Stomach (tissue), 9 donors: ENCODE data around the gene PROM2. TPM values are rescaled to one million over a fixed set of nuclear protein-coding genes. Genes with fewer than 3 reads are reported as not detected.

Experiments
- DNase-seq, 2 donors: peaks; one replicate each; pipeline versions ENCODE4 v3.0.0 to v3.0.0-alpha.2; 2013 to 2019
- H3K27ac ChIP-seq, 5 donors: fragments of 200-600 bp in 4 of 5; sonication (generic) in 4 of 5; one replicate each; pipeline ENCODE4 v1.5.1; 2013 to 2019; ENCODE audit warnings: mild to moderate bottlenecking in 1 of 5, moderate library complexity in 1 of 5
- H3K27me3 ChIP-seq, 3 donors: fragments of 200-600 bp; sonication (generic); one replicate each; pipeline ENCODE4 v1.5.1; 2017 to 2019; ENCODE audit warnings: mixed run types in 1 of 3
- H3K36me3 ChIP-seq, 4 donors: fragments of 200-600 bp; sonication (generic); 1 replicate in 3 of 4; 2 replicates in 1 of 4; pipeline ENCODE4 v1.5.1; 2016 to 2019
- H3K4me1 ChIP-seq, 4 donors: fragments of 200-600 bp; sonication (generic); one replicate each; pipeline ENCODE4 v1.5.1; 2016 to 2019
- H3K4me3 ChIP-seq, 4 donors: fragments of 200-600 bp; sonication (generic) in 3 of 4; one replicate each; pipeline ENCODE4 v1.5.1; 2016 to 2019; ENCODE audit warnings: mild to moderate bottlenecking in 1 of 4
- H3K9me3 ChIP-seq, 4 donors: fragments of 200-600 bp; sonication (generic); one replicate each; pipeline ENCODE4 v1.5.1; 2016 to 2019
- EP300 ChIP-seq: sonication (generic); formaldehyde crosslinking; IDR thresholded peaks from one replicate; pipeline ENCODE4 v1.6.1; 2017; ENCODE audit warnings: antibody characterized with exemption
- POLR2A ChIP-seq, 4 donors: fragments of 450-650 bp; IDR thresholded peaks; one replicate each; pipeline ENCODE4 v1.6.1; 2016; ENCODE audit warnings: antibody characterized with exemption in 4 of 4, control low read depth in 2 of 4, mild to moderate bottlenecking in 1 of 4, moderate library complexity in 1 of 4
- POLR2AphosphoS5 ChIP-seq, 3 donors: sonication (generic); formaldehyde crosslinking; IDR thresholded peaks; one replicate each; pipeline ENCODE4 v1.6.1; 2016; ENCODE audit warnings: antibody characterized with exemption in 3 of 3
- WGBS, 5 donors: extraction: QIAGEN DNeasy Blood & Tissue Kit in 3 of 5; methylation state at CpG; one replicate each; pipeline versions ENCODE4 v1.1.5 to v1.1.7; 2013 to 2018; 5-methylcytosine and 5-hydroxymethylcytosine counted together
- intact Hi-C: fragments of 100-400 bp; cut with DNase I; formaldehyde crosslinking; loops from one replicate; pipeline ENCODE4 v1.15.1; 2023; ENCODE audit warnings: low total_unique reads
- polyA plus RNA-seq, 3 donors: library from polyadenylated mRNA; stranded (reverse); fragments of 200-250 nt; gene quantifications; one replicate each; pipeline ENCODE4 v1.2.3, GENCODE V29; 2013
- total RNA-seq, 5 donors: library from RNA; depleted of rRNA; stranded (reverse); fragments of >200 nt; gene quantifications; one replicate each; pipeline versions ENCODE4 v1.1.0 to v1.2.3, GENCODE V29; 2014 to 2016
- TF ChIP-seq, protein P1 (sequence below), 7 experiments: fragments of 450-650 bp in 4 of 7; fragments of 200-600 bp in 3 of 7; sonication (generic) in 3 of 7; IDR thresholded peaks; one replicate each; pipeline ENCODE4 v1.5.1; 2016 to 2019; ENCODE audit warnings: antibody characterized with exemption in 7 of 7, control low read depth in 2 of 7, mild to moderate bottlenecking in 1 of 7
- donor health status: healthy with polysubstance abuse.
- donor health status: Bipolar disorder and iron deficiency.
- donor health status: healthy.

PROM2 gene
- total and polyA plus RNA-seq, 8 donors = 6.0 to 370 (median 27.9) TPM

DNA sequence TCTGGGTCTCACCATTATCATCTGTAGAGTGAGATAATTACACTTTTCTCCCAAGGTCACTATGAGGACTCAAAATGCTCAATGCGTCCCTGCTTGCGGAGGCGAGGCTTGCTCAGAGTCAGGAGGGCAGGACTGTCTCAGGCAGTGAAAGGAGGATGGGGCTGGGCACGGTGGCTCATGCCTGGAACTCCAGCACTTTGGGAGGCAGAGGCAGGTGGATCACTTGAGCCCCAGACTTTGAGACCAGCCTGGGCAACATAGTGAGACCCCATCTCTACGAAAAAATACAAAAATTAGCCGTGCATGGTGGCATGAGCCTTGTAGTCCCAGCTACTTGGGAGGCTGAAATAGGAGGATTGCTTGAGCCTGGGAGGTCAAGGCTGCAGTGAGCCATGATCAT lies 21.1 kb downstream of the PROM2 start:
- H3K4me1 ChIP-seq = peaks cover 0 to 19% (median 12%) of the 10 kb centered on the region in 4 donors
- no peak overlapping the region for H3K27ac ChIP-seq
- H3K4me3 ChIP-seq = no peak overlapping the region
- peaks cover 0 to 13% (median 4%) of the 10 kb centered on the region in 4 donors for H3K36me3 ChIP-seq
- H3K27me3 ChIP-seq = peaks cover 0 to 36% (median 0%) of the 10 kb centered on the region in 3 donors
- peaks cover 0 to 14% (median 11%) of the 10 kb centered on the region in 4 donors for H3K9me3 ChIP-seq
- DNase-seq = no peak
- TF ChIP-seq POLR2AphosphoS5 (IDR thresholded peaks at IDR 0.05) = no peak
- TF ChIP-seq, protein P1, sequence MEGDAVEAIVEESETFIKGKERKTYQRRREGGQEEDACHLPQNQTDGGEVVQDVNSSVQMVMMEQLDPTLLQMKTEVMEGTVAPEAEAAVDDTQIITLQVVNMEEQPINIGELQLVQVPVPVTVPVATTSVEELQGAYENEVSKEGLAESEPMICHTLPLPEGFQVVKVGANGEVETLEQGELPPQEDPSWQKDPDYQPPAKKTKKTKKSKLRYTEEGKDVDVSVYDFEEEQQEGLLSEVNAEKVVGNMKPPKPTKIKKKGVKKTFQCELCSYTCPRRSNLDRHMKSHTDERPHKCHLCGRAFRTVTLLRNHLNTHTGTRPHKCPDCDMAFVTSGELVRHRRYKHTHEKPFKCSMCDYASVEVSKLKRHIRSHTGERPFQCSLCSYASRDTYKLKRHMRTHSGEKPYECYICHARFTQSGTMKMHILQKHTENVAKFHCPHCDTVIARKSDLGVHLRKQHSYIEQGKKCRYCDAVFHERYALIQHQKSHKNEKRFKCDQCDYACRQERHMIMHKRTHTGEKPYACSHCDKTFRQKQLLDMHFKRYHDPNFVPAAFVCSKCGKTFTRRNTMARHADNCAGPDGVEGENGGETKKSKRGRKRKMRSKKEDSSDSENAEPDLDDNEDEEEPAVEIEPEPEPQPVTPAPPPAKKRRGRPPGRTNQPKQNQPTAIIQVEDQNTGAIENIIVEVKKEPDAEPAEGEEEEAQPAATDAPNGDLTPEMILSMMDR (IDR thresholded peaks at IDR 0.05) = no peak
- no peak for TF ChIP-seq POLR2A (IDR thresholded peaks at IDR 0.05)
- no peak for TF ChIP-seq EP300
- intact Hi-C loops = no loop called here
- WGBS, 5 donors = 84 to 91% (median 89%) methylated on average over 5 to 6 of the region's 6 CpGs

DNA sequence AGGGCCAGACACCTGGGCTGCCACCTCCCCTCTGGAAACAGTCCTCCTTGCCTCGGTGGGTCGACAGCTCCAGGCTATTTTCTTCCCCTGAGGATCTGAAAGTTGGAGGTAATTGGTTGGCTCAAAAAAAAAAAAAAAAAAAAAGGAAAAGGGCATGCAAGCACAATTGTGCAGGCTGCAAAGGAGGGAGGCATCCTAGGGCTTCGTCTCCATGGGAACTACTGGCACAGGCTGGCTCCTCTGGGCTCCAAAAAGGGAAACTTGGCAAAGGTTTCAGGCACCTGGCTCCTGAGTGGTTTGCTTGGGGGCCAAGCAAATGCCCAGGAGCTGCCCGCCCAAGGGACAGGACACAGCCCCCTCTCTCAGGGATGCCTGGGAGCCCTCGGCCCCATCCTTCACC lies 21.8 kb downstream of the PROM2 start:
- intact Hi-C loops = no loop called here
- 31 to 51% (median 36%) methylated on average over 5 of the region's 5 CpGs for whole genome bisulfite sequencing, 5 donors
- H3K36me3 ChIP-seq = peaks cover 0 to 7% (median 0%) of the 10 kb centered on the region in 4 donors
- H3K9me3 ChIP-seq = peaks cover 0 to 8% (median 5%) of the 10 kb centered on the region in 4 donors
- peaks cover 0 to 24% (median 12%) of the 10 kb centered on the region in 4 donors for H3K4me1 ChIP-seq
- no peak overlapping the region for H3K27ac ChIP-seq
- H3K4me3 ChIP-seq = no peak overlapping the region
- TF ChIP-seq, protein P1 (IDR thresholded peaks at IDR 0.05) = no peak
- TF ChIP-seq EP300 = no peak
- TF ChIP-seq POLR2A (IDR thresholded peaks at IDR 0.05) = no peak
- TF ChIP-seq POLR2AphosphoS5 (IDR thresholded peaks at IDR 0.05) = no peak
- DNase-seq = peak in 1 of 2 donors; percentile 45
- H3K27me3 ChIP-seq = peaks cover 0 to 42% (median 0%) of the 10 kb centered on the region in 3 donors

- Histone ChIP-seq H3K27me3 (peaks cover 0 to 52% (median 0%) of the 10 kb centered on the region in 3 donors), H3K4me1 (peaks cover 0 to 24% (median 12%) of the 10 kb centered on the region in 4 donors), H3K36me3 (no peaks in the 10 kb centered on the region), H3K9me3 (no peaks in the 10 kb centered on the region), H3K27ac (no peak within 1 kb of the TSS), H3K4me3 (no peak within 1 kb of the TSS)
- TF ChIP-seq POLR2A (IDR thresholded peaks at IDR 0.05) = no peak
- TF ChIP-seq EP300 = no peak
- TF ChIP-seq POLR2AphosphoS5 (IDR thresholded peaks at IDR 0.05) = no peak
- TF ChIP-seq, protein P1 (IDR thresholded peaks at IDR 0.05) = no peak
- WGBS, 5 donors = 2 to 5% (median 4%) methylated on average over 12 to 13 of the region's 13 CpGs
- intact Hi-C loops = no loop called here
- peak; percentile 61 to 86 for DNase-seq
Measured at GRCh38 chr2:95296880-95297487, 22.7 kb downstream of the PROM2 start, which contains the start of gene KCNIP3. Gene KCNIP3 (plus strand): TSS chr2:95297347. CDS start chr2:95297439, 92 bp downstream.

DNA sequence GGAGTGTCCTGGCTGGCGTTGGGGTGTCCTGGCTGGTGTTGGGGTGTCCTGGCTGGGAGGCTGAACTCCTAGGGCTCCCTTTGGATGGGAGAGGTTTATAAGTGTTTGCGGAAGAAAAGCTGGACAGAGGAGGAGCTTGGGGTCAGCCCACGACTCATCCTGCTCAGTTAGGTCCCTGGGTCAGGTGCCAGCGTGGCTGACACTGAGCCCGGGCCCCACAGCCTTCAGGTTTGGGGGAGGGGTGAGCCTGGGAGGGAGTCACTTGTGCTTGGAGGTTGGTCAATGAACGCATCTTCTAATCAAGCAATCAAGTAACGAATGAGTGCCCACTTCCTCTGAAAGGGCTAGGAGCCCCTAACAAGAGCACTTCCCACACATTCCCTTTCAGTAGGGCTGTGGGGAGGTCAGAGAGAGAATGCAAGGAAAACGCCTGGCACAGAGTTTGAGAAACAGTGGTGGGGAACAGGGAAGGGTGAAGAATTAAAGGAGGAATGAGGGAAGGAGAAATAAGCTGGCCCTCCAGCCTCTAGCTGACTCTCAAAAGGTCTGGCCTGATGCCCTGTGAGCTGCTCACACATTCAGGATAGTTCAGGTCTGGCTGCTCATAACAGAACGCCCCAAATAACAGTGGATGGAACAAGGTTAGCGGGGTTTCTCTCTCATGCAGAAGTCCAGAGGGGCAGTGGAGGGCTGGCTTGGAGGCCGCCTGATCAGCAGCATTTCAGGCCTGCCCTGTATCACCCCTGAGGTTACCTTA lies 23.6 kb downstream of the PROM2 start:
- Histone ChIP-seq H3K27me3 (peaks cover 0 to 58% (median 0%) of the 10 kb centered on the region in 3 donors), H3K4me3 (no peak overlapping the region), H3K36me3 (no peaks in the 10 kb centered on the region), H3K9me3 (no peaks in the 10 kb centered on the region), H3K27ac (no peak overlapping the region), H3K4me1 (peaks cover 0 to 24% (median 12%) of the 10 kb centered on the region in 4 donors)
- TF ChIP-seq EP300 (no peak), POLR2AphosphoS5 (IDR thresholded peaks at IDR 0.05) (no peak), POLR2A (IDR thresholded peaks at IDR 0.05) (no peak)
- TF ChIP-seq, protein P1 (IDR thresholded peaks at IDR 0.05) = no peak
- WGBS, 5 donors = 49 to 60% (median 56%) methylated on average over 10 to 11 of the region's 11 CpGs
- DNase-seq = no peak
- intact Hi-C loops = no loop called here
